ENCODE data around the gene PDE3B.
"Not testable (repeated sequence)": the region's sequence is repeated elsewhere in the genome, so short reads cannot be mapped to it uniquely, and the experiment has no call there.

Gene PDE3B

GRCh38 chr11:14882196-14882595 is 238.6 kb downstream of the PDE3B start:
- no peak for DNase-seq (ENCODE audit: low read depth in 2 of 3, low spot score in 2 of 3)

GRCh38 chr11:14883683-14884082 is 240.1 kb downstream of the PDE3B start:
- DNase-seq (ENCODE audit: low read depth in 2 of 3, low spot score in 2 of 3) = not testable (repeated sequence)

GRCh38 chr11:14884667-14885273 is 241.2 kb downstream of the PDE3B start:
- DNase-seq (ENCODE audit: low read depth in 2 of 3, low spot score in 2 of 3) = no peak

- no peak for DNase-seq (ENCODE audit: low read depth in 2 of 3, low spot score in 2 of 3)
Observed at GRCh38 chr11:14886513-14886912, 242.9 kb downstream of the PDE3B start.

- DNase-seq (ENCODE audit: low read depth in 2 of 3, low spot score in 2 of 3) = peak; percentile 63 to 74 (median 66)
Observed at GRCh38 chr11:14891143-14892035, 247.8 kb downstream of the PDE3B start.

- DNase-seq (ENCODE audit: low read depth in 2 of 3, low spot score in 2 of 3) = peak; percentile 52 to 80 (median 77)
Observed at GRCh38 chr11:14892036-14892556, 248.5 kb downstream of the PDE3B start, which contains the start of gene CYP2R1. Gene CYP2R1, minus strand, starts transcription at chr11:14892231. Its CDS starts 26 bp downstream, at chr11:14892205.

GRCh38 chr11:14892577-14892976 is 249.0 kb downstream of the PDE3B start:
- DNase-seq (ENCODE audit: low read depth in 2 of 3, low spot score in 2 of 3) = no peak

GRCh38 chr11:14894657-14895598 is 251.3 kb downstream of the PDE3B start:
- no peak for DNase-seq (ENCODE audit: low read depth in 2 of 3, low spot score in 2 of 3)

- DNase-seq (ENCODE audit: low read depth in 2 of 3, low spot score in 2 of 3) = no peak
Observed at GRCh38 chr11:14898355-14898754, 254.8 kb downstream of the PDE3B start.

- DNase-seq (ENCODE audit: low read depth in 2 of 3, low spot score in 2 of 3) = no peak
Observed at GRCh38 chr11:14898906-14899305, 255.3 kb downstream of the PDE3B start.

- DNase-seq (ENCODE audit: low read depth in 2 of 3, low spot score in 2 of 3) = no peak
Observed at GRCh38 chr11:14902650-14903350, 259.2 kb downstream of the PDE3B start.

GRCh38 chr11:14904745-14905103 is 261.1 kb downstream of the PDE3B start:
- peak; percentile 64 to 94 (median 92) for DNase-seq (ENCODE audit: low read depth in 2 of 3, low spot score in 2 of 3)

- DNase-seq (ENCODE audit: low read depth in 2 of 3, low spot score in 2 of 3) = peak in 2 of 3 experiments; percentile 54 to 68
Observed at GRCh38 chr11:14905104-14906033, 261.8 kb downstream of the PDE3B start.

GRCh38 chr11:14906578-14906977 is 263.0 kb downstream of the PDE3B start:
- no peak for DNase-seq (ENCODE audit: low read depth in 2 of 3, low spot score in 2 of 3)

GRCh38 chr11:14906993-14907392 is 263.4 kb downstream of the PDE3B start:
- DNase-seq (ENCODE audit: low read depth in 2 of 3, low spot score in 2 of 3) = no peak

- DNase-seq (ENCODE audit: low read depth in 2 of 3, low spot score in 2 of 3) = peak; percentile 58 to 83 (median 76)
Observed at GRCh38 chr11:14907411-14908213, 264.0 kb downstream of the PDE3B start.

- no peak for DNase-seq (ENCODE audit: low read depth in 2 of 3, low spot score in 2 of 3)
Observed at GRCh38 chr11:14908214-14908880, 264.7 kb downstream of the PDE3B start.

- no peak for DNase-seq (ENCODE audit: low read depth in 2 of 3, low spot score in 2 of 3)
Observed at GRCh38 chr11:14914536-14914935, 270.9 kb downstream of the PDE3B start.

All from activated CD8-positive, alpha-beta memory T cell treated with anti-CD3 and anti-CD28 coated beads for 48 hours (primary cell).